Neural progenitor cell (in vitro differentiated cells): ENCODE measurements around the gene MRPL36.

Source experiments
- EZH2 ChIP-seq: fragments of 200-600 bp; sonication (generic); IDR thresholded peaks from 2 replicates; pipeline ENCODE4 v1.6.1; 2017; ENCODE audit warnings: antibody characterized with exemption, mild to moderate bottlenecking, moderate library complexity
- EZH2phosphoT487 ChIP-seq: fragments of 200-600 bp; sonication (generic); IDR thresholded peaks from 2 replicates; pipeline ENCODE4 v1.6.1; 2017; ENCODE audit warnings: antibody characterized with exemption
- TF ChIP-seq, protein P1 (sequence below): fragments of 200-600 bp; sonication (generic); IDR thresholded peaks from 2 replicates; pipeline ENCODE4 v1.5.1; 2017; ENCODE audit warnings: antibody characterized with exemption, mild to moderate bottlenecking

GRCh38 chr5:1781107-1781506 lies 18.5 kb downstream of the MRPL36 start:
- TF ChIP-seq, protein P1, sequence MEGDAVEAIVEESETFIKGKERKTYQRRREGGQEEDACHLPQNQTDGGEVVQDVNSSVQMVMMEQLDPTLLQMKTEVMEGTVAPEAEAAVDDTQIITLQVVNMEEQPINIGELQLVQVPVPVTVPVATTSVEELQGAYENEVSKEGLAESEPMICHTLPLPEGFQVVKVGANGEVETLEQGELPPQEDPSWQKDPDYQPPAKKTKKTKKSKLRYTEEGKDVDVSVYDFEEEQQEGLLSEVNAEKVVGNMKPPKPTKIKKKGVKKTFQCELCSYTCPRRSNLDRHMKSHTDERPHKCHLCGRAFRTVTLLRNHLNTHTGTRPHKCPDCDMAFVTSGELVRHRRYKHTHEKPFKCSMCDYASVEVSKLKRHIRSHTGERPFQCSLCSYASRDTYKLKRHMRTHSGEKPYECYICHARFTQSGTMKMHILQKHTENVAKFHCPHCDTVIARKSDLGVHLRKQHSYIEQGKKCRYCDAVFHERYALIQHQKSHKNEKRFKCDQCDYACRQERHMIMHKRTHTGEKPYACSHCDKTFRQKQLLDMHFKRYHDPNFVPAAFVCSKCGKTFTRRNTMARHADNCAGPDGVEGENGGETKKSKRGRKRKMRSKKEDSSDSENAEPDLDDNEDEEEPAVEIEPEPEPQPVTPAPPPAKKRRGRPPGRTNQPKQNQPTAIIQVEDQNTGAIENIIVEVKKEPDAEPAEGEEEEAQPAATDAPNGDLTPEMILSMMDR: no peak
- TF ChIP-seq EZH2phosphoT487 (no peak), EZH2 (no peak)
